Ovary (tissue), 9 donors: ENCODE results near the gene SPAAR. TPM values are rescaled to one million over a fixed set of nuclear protein-coding genes. Genes with fewer than 3 reads are reported as not detected.

ENCODE experiments used
- DNase-seq, 5 donors: peaks; one replicate each; pipeline ENCODE4 v3.0.0-alpha.2; 2019 to 2020
- H3K27ac ChIP-seq, 2 donors: fragments of 200-600 bp; one replicate each; pipeline versions ENCODE4 v1.5.1 to v1.8.0; 2019 to 2022
- H3K27me3 ChIP-seq: fragments of 200-600 bp; one replicate; pipeline ENCODE4 v1.8.0; 2022
- H3K36me3 ChIP-seq: fragments of 200-600 bp; sonication (generic); one replicate; pipeline ENCODE4 v1.5.1; 2019
- H3K4me1 ChIP-seq: one replicate; pipeline ENCODE4 v1.8.1; 2013; ENCODE audit warnings: mild to moderate bottlenecking, moderate library complexity; ENCODE audit not compliant: insufficient read depth
- H3K4me3 ChIP-seq: fragments of 200-600 bp; sonication (generic); one replicate; pipeline ENCODE4 v1.5.1; 2017
- H3K9me3 ChIP-seq, 2 donors: fragments of 200-600 bp in 1 of 2; sonication (generic) in 1 of 2; one replicate each; pipeline versions ENCODE4 v1.5.1 to v1.8.1; 2013 to 2019; ENCODE audit warnings: mild to moderate bottlenecking in 1 of 2, moderate library complexity in 1 of 2
- EP300 ChIP-seq: sonication (generic); formaldehyde crosslinking; IDR thresholded peaks from one replicate; pipeline ENCODE4 v1.6.1; 2017; ENCODE audit warnings: antibody characterized with exemption
- POLR2A ChIP-seq: fragments of 450-650 bp; IDR thresholded peaks from one replicate; pipeline ENCODE4 v1.6.1; 2017; ENCODE audit warnings: antibody characterized with exemption, mild to moderate bottlenecking, moderate library complexity
- WGBS, 3 donors: extraction: QIAGEN DNeasy Blood & Tissue Kit in 1 of 3; methylation state at CpG; one replicate each; pipeline versions ENCODE4 v1.1.5 to v1.1.7; 2013 to 2017; 5-methylcytosine and 5-hydroxymethylcytosine counted together
- intact Hi-C, 4 donors: fragments of 100-400 bp; cut with DNase I; formaldehyde crosslinking; loops; one replicate each; pipeline versions ENCODE4 v1.11.0 to v1.15.1; 2022 to 2023
- polyA plus RNA-seq, 2 donors: library from polyadenylated mRNA; stranded (reverse); fragments of 200-250 nt in 1 of 2; fragments of 350-450 nt in 1 of 2; fragmentation: Illumina TruSeq in 1 of 2; extraction: RNeasy Lipid Tissue Mini Kit (QIAGEN cat#74804) in 1 of 2; gene quantifications; one replicate each; pipeline ENCODE4 v1.2.3, GENCODE V29; 2013 to 2014
- total RNA-seq, 7 donors: library from RNA; depleted of rRNA in 2 of 7; stranded (reverse); fragments of >200 nt in 2 of 7; fragmentation: NEBNext Ultra II Directional in 3 of 7; extraction: Animal tissue kit (Norgen Biotek cat#: 25700) in 3 of 7; gene quantifications; one replicate each; pipeline versions ENCODE4 v1.1.0 to v1.2.4, GENCODE V29; 2016 to 2023
- TF ChIP-seq, protein P1 (sequence below), 3 donors: fragments of 450-650 bp in 2 of 3; fragments of 200-600 bp in 1 of 3; IDR thresholded peaks; one replicate each; pipeline versions ENCODE4 v1.5.1 to v1.8.0; 2016 to 2022; ENCODE audit warnings: antibody characterized with exemption in 3 of 3, mild to moderate bottlenecking in 1 of 3
- donor health status: DM: no; HTN: no; CAD: no; lungs with moderate emphysema.
- donor health status: DM: no; HTN: no; CAD: no.
- donor health status: Bipolar disorder and iron deficiency.
- donor health status: DM: yes; HTN: yes; CAD: no.
- donor health status: DM: no; HTN: no; CAD: no.
- donor health status: DM: yes; HTN: yes; CAD: no.

SPAAR gene
- total and polyA plus RNA-seq, 9 donors, result 0.33 to 5.4 (median 2.0) TPM

DNA sequence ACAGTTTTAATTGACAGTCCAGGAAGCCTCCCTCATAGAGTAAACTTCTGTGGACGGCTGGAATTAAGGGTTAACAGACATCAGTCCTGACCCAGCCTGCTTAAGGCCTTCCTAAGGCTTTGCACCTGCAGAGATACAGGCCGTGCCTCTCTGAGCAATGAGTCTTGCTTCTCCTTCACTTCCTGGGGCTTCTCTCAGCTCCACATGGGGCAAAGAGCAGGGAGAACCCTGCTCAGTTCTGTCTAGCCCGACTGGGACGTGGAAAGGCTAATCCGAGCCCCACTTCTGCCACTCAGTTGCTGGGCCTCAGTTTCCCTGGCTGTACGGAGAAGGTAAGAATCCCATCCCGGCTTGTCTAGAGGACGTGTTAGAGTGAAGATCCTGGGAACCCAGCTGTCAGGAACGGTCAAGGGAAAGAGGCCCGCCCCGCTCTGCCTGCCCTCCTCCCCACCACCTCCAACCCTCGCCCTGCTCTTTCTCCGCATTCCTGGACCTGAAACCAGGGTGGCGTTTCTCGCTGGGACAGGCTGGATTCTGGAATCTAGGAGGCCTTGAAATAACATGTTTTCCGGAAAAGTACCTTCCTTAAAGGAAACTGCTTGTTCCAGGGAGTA is 6.5 kb downstream of the SPAAR start:
- TF ChIP-seq, protein P1, sequence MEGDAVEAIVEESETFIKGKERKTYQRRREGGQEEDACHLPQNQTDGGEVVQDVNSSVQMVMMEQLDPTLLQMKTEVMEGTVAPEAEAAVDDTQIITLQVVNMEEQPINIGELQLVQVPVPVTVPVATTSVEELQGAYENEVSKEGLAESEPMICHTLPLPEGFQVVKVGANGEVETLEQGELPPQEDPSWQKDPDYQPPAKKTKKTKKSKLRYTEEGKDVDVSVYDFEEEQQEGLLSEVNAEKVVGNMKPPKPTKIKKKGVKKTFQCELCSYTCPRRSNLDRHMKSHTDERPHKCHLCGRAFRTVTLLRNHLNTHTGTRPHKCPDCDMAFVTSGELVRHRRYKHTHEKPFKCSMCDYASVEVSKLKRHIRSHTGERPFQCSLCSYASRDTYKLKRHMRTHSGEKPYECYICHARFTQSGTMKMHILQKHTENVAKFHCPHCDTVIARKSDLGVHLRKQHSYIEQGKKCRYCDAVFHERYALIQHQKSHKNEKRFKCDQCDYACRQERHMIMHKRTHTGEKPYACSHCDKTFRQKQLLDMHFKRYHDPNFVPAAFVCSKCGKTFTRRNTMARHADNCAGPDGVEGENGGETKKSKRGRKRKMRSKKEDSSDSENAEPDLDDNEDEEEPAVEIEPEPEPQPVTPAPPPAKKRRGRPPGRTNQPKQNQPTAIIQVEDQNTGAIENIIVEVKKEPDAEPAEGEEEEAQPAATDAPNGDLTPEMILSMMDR (IDR thresholded peaks at IDR 0.05), result no peak
- no peak for TF ChIP-seq EP300
- no peak for TF ChIP-seq POLR2A
- H3K4me1 ChIP-seq, result no peaks in the 10 kb centered on the region
- no peaks in the 10 kb centered on the region for H3K36me3 ChIP-seq
- H3K9me3 ChIP-seq, result no peaks in the 10 kb centered on the region
- 86 to 91% (median 90%) methylated on average over 16 of the region's 16 CpGs for WGBS, 3 donors
- H3K27me3 ChIP-seq, result no peaks in the 10 kb centered on the region
- no peak overlapping the region for H3K27ac ChIP-seq
- H3K4me3 ChIP-seq, result no peak overlapping the region
- intact Hi-C loops, result no loop called here
- no peak for DNase-seq

- DNase-seq, result no peak
- H3K27ac ChIP-seq, result no peak overlapping the region
- no peak overlapping the region for H3K4me3 ChIP-seq
- TF ChIP-seq, protein P1 (IDR thresholded peaks at IDR 0.05), result no peak
- TF ChIP-seq POLR2A (no peak), EP300 (no peak)
- H3K4me1 ChIP-seq, result no peaks in the 10 kb centered on the region
- H3K27me3 ChIP-seq, result no peaks in the 10 kb centered on the region
- no peaks in the 10 kb centered on the region for H3K36me3 ChIP-seq
- intact Hi-C loops, result no loop called here
- 77 to 81% (median 81%) methylated on average over 4 of the region's 4 CpGs for WGBS, 3 donors
- H3K9me3 ChIP-seq, result no peaks in the 10 kb centered on the region
Observed at GRCh38 chr9:35917261-35917660, 8.0 kb downstream of the SPAAR start.

- Histone ChIP-seq H3K4me1 (peaks cover 2% of the 10 kb centered on the region), H3K4me3 (no peak overlapping the region), H3K27me3 (no peaks in the 10 kb centered on the region), H3K27ac (no peak overlapping the region), H3K9me3 (no peaks in the 10 kb centered on the region), H3K36me3 (no peaks in the 10 kb centered on the region)
- intact Hi-C loops, result no loop called here
- TF ChIP-seq EP300 (no peak), POLR2A (no peak)
- TF ChIP-seq, protein P1 (IDR thresholded peaks at IDR 0.05), result no peak
- no peak for DNase-seq
- 76 to 87% (median 84%) methylated on average over 3 of the region's 3 CpGs for WGBS, 3 donors
Observed at GRCh38 chr9:35918780-35919179, 9.5 kb downstream of the SPAAR start.

- H3K4me3 ChIP-seq, result no peak overlapping the region
- H3K36me3 ChIP-seq, result no peaks in the 10 kb centered on the region
- no peak overlapping the region for H3K27ac ChIP-seq
- intact Hi-C loops, result no loop called here
- H3K9me3 ChIP-seq, result no peaks in the 10 kb centered on the region
- 72 to 85% (median 79%) methylated on average over 3 of the region's 3 CpGs for WGBS, 3 donors
- DNase-seq, result no peak
- no peaks in the 10 kb centered on the region for H3K27me3 ChIP-seq
- TF ChIP-seq EP300 (no peak), POLR2A (no peak)
- TF ChIP-seq, protein P1 (IDR thresholded peaks at IDR 0.05), result no peak
- peaks cover 3% of the 10 kb centered on the region for H3K4me1 ChIP-seq
Observed at GRCh38 chr9:35919212-35920008, 10.1 kb downstream of the SPAAR start.
